GM19438 (cell line): ENCODE results near the gene LAMA2.

Experiments used
- ATAC-seq: cut with Tn5 transposase; IDR thresholded peaks from one replicate; pipeline ENCODE4 v1.9.1; 2021; ENCODE audit warnings: low read depth; ENCODE audit not compliant: unreplicated experiment

The LAMA2 gene

GRCh38 chr6:129284225-129284624 is 401.3 kb downstream of the LAMA2 start:
- no peak for ATAC-seq

DNA sequence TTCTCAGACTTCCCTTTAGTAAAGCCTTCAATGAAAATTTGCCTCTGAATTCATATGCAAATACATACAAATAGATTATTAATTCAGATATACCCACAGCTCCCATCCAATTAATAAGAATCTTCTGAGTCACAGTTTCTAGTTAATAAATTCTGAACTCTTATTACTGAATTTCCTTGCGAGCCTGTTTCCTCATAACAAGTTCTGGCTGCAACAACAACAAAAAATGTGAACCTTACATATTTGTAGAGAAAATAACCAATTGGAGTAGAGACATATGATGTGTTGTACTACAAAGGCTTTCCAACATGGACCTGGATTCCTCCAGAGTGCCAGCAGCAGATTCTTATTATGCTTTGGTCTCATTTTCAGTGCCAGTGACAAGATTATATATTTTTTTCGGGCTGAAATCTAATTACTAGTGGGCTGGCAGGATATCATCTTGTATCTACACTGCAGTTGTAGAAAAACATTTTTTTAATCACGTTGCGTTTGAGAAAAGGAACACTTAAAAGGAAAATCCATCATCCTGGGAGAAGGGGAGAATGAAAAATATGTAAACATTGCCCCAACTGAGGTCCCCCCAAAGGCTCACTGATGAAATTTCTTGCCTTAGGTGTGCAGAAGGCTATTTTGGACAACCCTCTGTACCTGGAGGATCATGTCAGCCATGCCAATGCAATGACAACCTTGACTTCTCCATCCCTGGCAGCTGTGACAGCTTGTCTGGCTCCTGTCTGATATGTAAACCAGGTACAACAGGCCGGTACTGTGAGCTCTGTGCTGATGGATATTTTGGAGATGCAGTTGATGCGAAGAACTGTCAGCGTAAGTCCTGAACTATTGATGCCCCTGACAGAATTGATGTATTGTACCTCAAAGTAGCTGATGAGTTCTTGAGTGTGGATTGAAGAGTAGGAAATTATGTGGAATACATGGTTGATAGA is 404.6 kb downstream of the LAMA2 start:
- ATAC-seq: no peak

- ATAC-seq: no peak
Observed at GRCh38 chr6:129289442-129289841, 406.5 kb downstream of the LAMA2 start.

GRCh38 chr6:129292836-129293235 is 409.9 kb downstream of the LAMA2 start:
- no peak for ATAC-seq

GRCh38 chr6:129297592-129297991 is 414.7 kb downstream of the LAMA2 start:
- ATAC-seq: no peak

GRCh38 chr6:129302671-129303070 is 419.7 kb downstream of the LAMA2 start:
- no peak for ATAC-seq

DNA sequence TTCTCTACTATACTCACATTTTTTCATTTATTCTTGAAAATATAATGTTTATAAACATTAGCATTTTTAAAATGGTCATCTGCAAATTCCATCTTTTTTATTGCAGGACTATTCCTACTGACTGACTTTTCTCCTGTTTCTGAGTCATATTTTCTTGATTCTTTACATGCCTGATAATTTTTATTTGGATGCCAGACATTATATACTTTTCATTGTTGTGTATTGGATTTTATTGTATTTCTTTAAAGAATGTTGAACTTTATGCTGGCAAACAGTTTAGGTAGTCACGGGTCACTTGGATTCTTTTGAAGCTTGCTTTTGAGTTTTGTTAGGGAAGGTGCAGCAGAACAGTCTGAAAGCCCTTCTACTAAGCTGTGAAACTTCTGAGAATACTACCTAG is 423.9 kb downstream of the LAMA2 start:
- no peak for ATAC-seq

DNA sequence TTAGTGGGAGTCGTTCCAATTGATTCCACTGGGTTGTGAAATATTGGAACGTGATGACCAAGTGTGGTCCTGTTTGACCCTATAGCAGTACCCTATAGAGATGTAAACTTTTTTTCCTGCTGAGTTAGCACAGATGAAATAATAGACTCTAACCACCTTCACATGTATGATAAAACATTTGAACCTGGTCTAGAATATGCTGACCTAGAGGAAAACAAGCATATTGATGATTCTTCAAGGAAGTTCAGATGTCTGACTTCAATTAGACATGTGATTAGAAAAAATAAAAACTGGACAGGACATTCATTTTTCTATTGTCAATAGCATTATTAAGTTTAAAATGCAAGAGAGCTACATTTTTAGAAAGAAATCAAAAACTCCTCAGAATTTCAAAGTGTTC is 424.9 kb downstream of the LAMA2 start:
- no peak for ATAC-seq

DNA sequence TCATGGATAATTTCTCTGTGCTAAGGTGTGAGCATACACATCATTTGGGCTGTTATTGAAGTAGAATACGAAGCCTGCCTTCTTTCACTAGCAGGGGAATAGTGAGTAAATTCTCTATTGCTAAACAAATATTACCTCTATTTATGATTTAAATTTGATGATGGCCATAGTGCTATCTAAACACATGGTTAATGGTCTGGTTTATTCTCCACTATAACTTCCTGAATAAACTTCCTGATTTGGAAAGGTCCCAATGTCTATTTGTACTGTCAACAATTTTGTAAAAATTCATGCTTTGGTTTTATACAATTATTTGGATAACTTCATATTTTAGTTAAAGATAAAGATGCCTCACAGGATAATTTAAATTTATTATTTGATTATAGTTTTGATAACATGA is 426.2 kb downstream of the LAMA2 start:
- no peak for ATAC-seq

DNA sequence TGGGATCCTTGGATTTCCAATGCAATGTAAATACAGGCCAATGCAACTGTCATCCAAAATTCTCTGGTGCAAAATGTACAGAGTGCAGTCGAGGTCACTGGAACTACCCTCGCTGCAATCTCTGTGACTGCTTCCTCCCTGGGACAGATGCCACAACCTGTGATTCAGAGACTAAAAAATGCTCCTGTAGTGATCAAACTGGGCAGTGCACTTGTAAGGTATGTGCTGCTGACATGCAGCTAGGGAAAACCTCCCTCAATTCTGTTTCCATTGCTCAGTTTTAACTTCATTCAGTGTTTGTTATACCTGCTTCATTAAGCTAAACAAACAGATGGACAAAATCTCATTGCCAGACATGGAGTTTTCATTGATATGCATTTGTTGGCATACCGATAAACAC is 429.9 kb downstream of the LAMA2 start:
- ATAC-seq: no peak

DNA sequence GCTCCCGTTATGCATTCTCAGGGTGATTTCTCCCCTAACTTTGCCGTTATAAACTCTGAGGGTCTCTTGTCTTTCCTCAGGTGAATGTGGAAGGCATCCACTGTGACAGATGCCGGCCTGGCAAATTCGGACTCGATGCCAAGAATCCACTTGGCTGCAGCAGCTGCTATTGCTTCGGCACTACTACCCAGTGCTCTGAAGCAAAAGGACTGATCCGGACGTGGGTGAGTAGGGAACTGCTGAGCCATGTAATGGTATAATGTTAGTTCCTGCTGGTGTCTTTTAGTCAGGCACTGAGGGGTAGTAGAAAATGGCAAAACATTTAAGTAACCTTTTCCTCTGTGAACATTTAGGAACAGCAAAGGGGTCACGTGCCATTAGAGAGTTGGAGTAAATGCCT is 431.6 kb downstream of the LAMA2 start:
- ATAC-seq: no peak

DNA sequence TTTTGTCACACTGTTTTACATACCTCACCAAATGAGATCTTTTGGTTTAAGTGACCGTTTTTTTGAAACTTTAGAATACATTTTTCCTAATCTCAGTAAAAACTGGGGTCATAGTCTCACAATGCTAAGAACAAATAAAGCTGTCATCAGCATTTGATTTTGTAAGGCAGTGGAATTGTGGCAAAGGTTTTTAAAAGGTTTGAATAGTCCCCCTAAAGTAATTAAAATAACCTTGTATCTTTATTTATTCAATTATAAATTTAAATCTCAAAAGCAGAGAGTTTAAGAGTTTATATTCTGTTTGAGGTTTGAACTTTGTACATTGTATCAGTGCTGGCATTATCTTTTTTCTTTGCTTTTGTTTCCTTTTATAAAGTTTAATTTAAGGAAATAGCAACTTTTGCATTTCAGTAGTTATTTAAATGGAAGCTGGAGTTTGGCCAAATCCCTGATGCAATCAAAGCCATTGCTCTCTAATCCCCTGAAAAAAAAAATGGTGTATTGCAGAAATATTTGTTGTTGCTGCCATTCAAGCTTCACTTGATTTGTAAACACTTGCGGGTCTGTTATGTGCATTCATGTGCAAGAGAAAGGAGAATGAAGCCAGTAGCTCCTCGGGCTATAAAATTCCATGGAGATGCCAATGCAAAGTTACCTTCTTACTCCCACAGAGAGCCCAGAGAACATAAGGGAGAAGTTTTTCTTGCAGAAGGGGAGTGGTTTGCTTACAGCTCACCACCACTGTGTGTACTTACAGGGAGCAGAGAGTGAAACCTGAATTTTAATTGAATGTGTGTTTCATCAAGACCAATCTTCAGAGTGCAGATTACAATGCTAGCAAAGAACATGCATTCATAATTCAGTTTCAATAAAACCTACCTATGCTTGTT is 435.2 kb downstream of the LAMA2 start:
- no peak for ATAC-seq

- no peak for ATAC-seq
Observed at GRCh38 chr6:129320892-129321291, 438.0 kb downstream of the LAMA2 start.

GRCh38 chr6:129321303-129321702 is 438.4 kb downstream of the LAMA2 start:
- ATAC-seq: no peak

- ATAC-seq: no peak
Observed at GRCh38 chr6:129324345-129324744, 441.4 kb downstream of the LAMA2 start.

- no peak for ATAC-seq
Observed at GRCh38 chr6:129329678-129330077, 446.7 kb downstream of the LAMA2 start.

- no peak for ATAC-seq
Observed at GRCh38 chr6:129331450-129332138, 448.7 kb downstream of the LAMA2 start.

DNA sequence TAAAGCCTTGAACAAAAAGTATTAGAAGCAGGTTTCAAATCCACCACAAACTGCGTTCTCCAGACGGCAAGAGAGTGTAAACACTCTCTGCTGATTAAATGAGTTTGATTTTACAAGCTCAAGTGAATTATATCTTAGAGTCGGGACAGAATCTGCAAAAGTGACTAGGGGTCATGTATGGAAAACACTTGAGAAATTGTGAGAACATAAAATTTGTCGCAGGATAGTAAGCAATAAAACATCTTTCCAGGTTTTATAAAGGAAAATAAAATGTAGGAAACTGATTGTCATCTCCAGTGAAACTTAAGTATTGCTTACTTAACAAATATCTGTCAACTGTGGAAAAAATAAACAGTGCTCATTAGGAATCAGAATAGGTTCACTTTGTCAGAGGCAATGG is 452.9 kb downstream of the LAMA2 start:
- no peak for ATAC-seq

DNA sequence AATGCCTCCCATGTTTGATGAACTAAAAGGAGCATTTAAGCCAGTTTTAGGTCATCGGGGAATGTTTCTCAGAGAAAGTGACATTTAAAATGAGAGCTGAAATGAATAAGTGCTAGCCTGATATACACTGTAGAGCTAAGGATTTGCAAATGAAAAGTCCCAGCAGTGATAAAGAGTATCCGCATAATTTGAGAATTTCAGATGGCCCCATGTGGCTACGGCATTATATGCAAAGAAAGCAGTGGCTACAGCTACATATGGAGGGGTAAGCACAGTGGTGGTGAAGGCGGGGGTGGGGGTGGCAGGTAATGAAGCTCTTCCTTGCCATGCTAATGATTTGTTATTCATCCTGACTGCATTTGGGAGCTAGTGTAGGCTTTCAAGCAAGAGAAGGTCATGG is 455.7 kb downstream of the LAMA2 start:
- no peak for ATAC-seq

GRCh38 chr6:129340983-129341382 is 458.0 kb downstream of the LAMA2 start:
- no peak for ATAC-seq

- ATAC-seq: no peak
Observed at GRCh38 chr6:129342243-129342642, 459.3 kb downstream of the LAMA2 start.
